ENCODE measurements around the gene OPALIN.
A peak's percentile ranks its signal among the peaks of the same experiment; 100 is the strongest.

The OPALIN gene

GRCh38 chr10:96339956-96340904 lies 18.6 kb downstream of the OPALIN start:
- no peak overlapping the region for H3K27ac ChIP-seq (ENCODE audit: low read depth, low read length)
- H2BK15ac ChIP-seq (replicated peaks; ENCODE audit: low read depth): no peak overlapping the region
- no peak overlapping the region for H3K56ac ChIP-seq (ENCODE audit: low read length)
- H3K36me3 ChIP-seq (ENCODE audit: control insufficient read depth, insufficient read depth, low read length): no peaks in the 10 kb centered on the region
- H3K4me3 ChIP-seq (ENCODE audit: low read length): no peak overlapping the region
- H3K4me2 ChIP-seq (ENCODE audit: low read length): no peak overlapping the region
- no peak overlapping the region for H2AK5ac ChIP-seq (ENCODE audit: low read length)
- H3K4ac ChIP-seq (ENCODE audit: low read depth, low read length): no peak overlapping the region
- peaks cover 4% of the 10 kb centered on the region for H3K4me1 ChIP-seq (ENCODE audit: control insufficient read depth, low read depth, low read length)
- no peak overlapping the region for H2BK5ac ChIP-seq (ENCODE audit: low read length)
- no peaks in the 10 kb centered on the region for H3K79me1 ChIP-seq (ENCODE audit: low read length)
- H3K79me2 ChIP-seq (ENCODE audit: control insufficient read depth, insufficient read depth, low read length): no peaks in the 10 kb centered on the region
- WGBS (ENCODE audit: extremely low coverage, insufficient coverage, low lambda C conversion rate): 100% methylated on average over 1 of the region's 7 CpGs
- H2BK120ac ChIP-seq (ENCODE audit: low read depth, low read length): no peak overlapping the region
- no peak overlapping the region for H3K9ac ChIP-seq (ENCODE audit: low read length)
- no peak overlapping the region for H4K8ac ChIP-seq (ENCODE audit: low read depth, low read length)
- H3K18ac ChIP-seq (ENCODE audit: low read length): no peak overlapping the region
- peak; percentile 84 for DNase-seq
- no peak overlapping the region for H4K5ac ChIP-seq (ENCODE audit: low read length)
- H3K27me3 ChIP-seq (ENCODE audit: insufficient read depth, low read length, poor library complexity): no peaks in the 10 kb centered on the region
- no peak overlapping the region for H3K23ac ChIP-seq (ENCODE audit: low read length)

- Histone ChIP-seq H3K23ac (ENCODE audit: low read length) (no peak overlapping the region), H2BK15ac (replicated peaks; ENCODE audit: low read depth) (no peak overlapping the region), H2AK5ac (ENCODE audit: low read length) (no peak overlapping the region), H3K79me1 (ENCODE audit: low read length) (no peaks in the 10 kb centered on the region), H3K36me3 (ENCODE audit: control insufficient read depth, insufficient read depth, low read length) (no peaks in the 10 kb centered on the region), H4K8ac (ENCODE audit: low read depth, low read length) (no peak overlapping the region), H3K4me1 (ENCODE audit: control insufficient read depth, low read depth, low read length) (peaks cover 3% of the 10 kb centered on the region), H3K27ac (ENCODE audit: low read depth, low read length) (no peak overlapping the region), H3K27me3 (ENCODE audit: insufficient read depth, low read length, poor library complexity) (no peaks in the 10 kb centered on the region), H3K4ac (ENCODE audit: low read depth, low read length) (no peak overlapping the region), H3K18ac (ENCODE audit: low read length) (no peak overlapping the region), H3K9ac (ENCODE audit: low read length) (no peak overlapping the region), H2BK120ac (ENCODE audit: low read depth, low read length) (no peak overlapping the region), H3K79me2 (ENCODE audit: control insufficient read depth, insufficient read depth, low read length) (no peaks in the 10 kb centered on the region), H3K56ac (ENCODE audit: low read length) (no peak overlapping the region), H4K5ac (ENCODE audit: low read length) (no peak overlapping the region), H3K4me2 (ENCODE audit: low read length) (no peak overlapping the region), H3K4me3 (ENCODE audit: low read length) (no peak overlapping the region), H2BK5ac (ENCODE audit: low read length) (no peak overlapping the region)
- no peak for DNase-seq
- no CpG with 5 or more reads among the region's 4 CpGs for WGBS (ENCODE audit: extremely low coverage, insufficient coverage, low lambda C conversion rate)
Observed at GRCh38 chr10:96339383-96339782, 19.4 kb downstream of the OPALIN start.

GRCh38 chr10:96338279-96338925 lies 20.4 kb downstream of the OPALIN start:
- Histone ChIP-seq H3K9ac (ENCODE audit: low read length) (no peak overlapping the region), H3K4me1 (ENCODE audit: control insufficient read depth, low read depth, low read length) (peaks cover 3% of the 10 kb centered on the region), H4K5ac (ENCODE audit: low read length) (no peak overlapping the region), H2AK5ac (ENCODE audit: low read length) (no peak overlapping the region), H3K56ac (ENCODE audit: low read length) (no peak overlapping the region), H3K27ac (ENCODE audit: low read depth, low read length) (no peak overlapping the region), H3K27me3 (ENCODE audit: insufficient read depth, low read length, poor library complexity) (no peaks in the 10 kb centered on the region), H3K4me2 (ENCODE audit: low read length) (no peak overlapping the region), H3K36me3 (ENCODE audit: control insufficient read depth, insufficient read depth, low read length) (no peaks in the 10 kb centered on the region), H3K4ac (ENCODE audit: low read depth, low read length) (no peak overlapping the region), H2BK5ac (ENCODE audit: low read length) (no peak overlapping the region), H3K79me1 (ENCODE audit: low read length) (no peaks in the 10 kb centered on the region), H2BK15ac (replicated peaks; ENCODE audit: low read depth) (no peak overlapping the region), H3K79me2 (ENCODE audit: control insufficient read depth, insufficient read depth, low read length) (no peaks in the 10 kb centered on the region), H2BK120ac (ENCODE audit: low read depth, low read length) (no peak overlapping the region), H4K8ac (ENCODE audit: low read depth, low read length) (no peak overlapping the region), H3K23ac (ENCODE audit: low read length) (no peak overlapping the region), H3K4me3 (ENCODE audit: low read length) (no peak overlapping the region), H3K18ac (ENCODE audit: low read length) (no peak overlapping the region)
- no CpG with 5 or more reads among the region's 5 CpGs for WGBS (ENCODE audit: extremely low coverage, insufficient coverage, low lambda C conversion rate)
- no peak for DNase-seq

- H3K9ac ChIP-seq (ENCODE audit: low read length): no peak overlapping the region
- no CpG with 5 or more reads among the region's 2 CpGs for WGBS (ENCODE audit: extremely low coverage, insufficient coverage, low lambda C conversion rate)
- H4K8ac ChIP-seq (ENCODE audit: low read depth, low read length): no peak overlapping the region
- no peaks in the 10 kb centered on the region for H3K36me3 ChIP-seq (ENCODE audit: control insufficient read depth, insufficient read depth, low read length)
- no peak overlapping the region for H3K18ac ChIP-seq (ENCODE audit: low read length)
- H3K4ac ChIP-seq (ENCODE audit: low read depth, low read length): no peak overlapping the region
- no peaks in the 10 kb centered on the region for H3K79me2 ChIP-seq (ENCODE audit: control insufficient read depth, insufficient read depth, low read length)
- H2BK120ac ChIP-seq (ENCODE audit: low read depth, low read length): no peak overlapping the region
- no peak overlapping the region for H3K27ac ChIP-seq (ENCODE audit: low read depth, low read length)
- no peak overlapping the region for H3K56ac ChIP-seq (ENCODE audit: low read length)
- peak; percentile 26 for DNase-seq
- no peak overlapping the region for H4K5ac ChIP-seq (ENCODE audit: low read length)
- no peak overlapping the region for H3K23ac ChIP-seq (ENCODE audit: low read length)
- no peak overlapping the region for H3K4me3 ChIP-seq (ENCODE audit: low read length)
- peaks cover 3% of the 10 kb centered on the region for H3K4me1 ChIP-seq (ENCODE audit: control insufficient read depth, low read depth, low read length)
- no peak overlapping the region for H2AK5ac ChIP-seq (ENCODE audit: low read length)
- H3K27me3 ChIP-seq (ENCODE audit: insufficient read depth, low read length, poor library complexity): no peaks in the 10 kb centered on the region
- H3K79me1 ChIP-seq (ENCODE audit: low read length): no peaks in the 10 kb centered on the region
- no peak overlapping the region for H3K4me2 ChIP-seq (ENCODE audit: low read length)
- H2BK5ac ChIP-seq (ENCODE audit: low read length): no peak overlapping the region
- no peak overlapping the region for H2BK15ac ChIP-seq (replicated peaks; ENCODE audit: low read depth)
Observed at GRCh38 chr10:96337106-96337505, 21.7 kb downstream of the OPALIN start.

- no peaks in the 10 kb centered on the region for H3K4me1 ChIP-seq (ENCODE audit: control insufficient read depth, low read depth, low read length)
- no peak overlapping the region for H3K56ac ChIP-seq (ENCODE audit: low read length)
- no peak overlapping the region for H3K27ac ChIP-seq (ENCODE audit: low read depth, low read length)
- no peaks in the 10 kb centered on the region for H3K27me3 ChIP-seq (ENCODE audit: insufficient read depth, low read length, poor library complexity)
- no peak overlapping the region for H3K23ac ChIP-seq (ENCODE audit: low read length)
- H3K4ac ChIP-seq (ENCODE audit: low read depth, low read length): no peak overlapping the region
- H3K9ac ChIP-seq (ENCODE audit: low read length): no peak overlapping the region
- H2BK15ac ChIP-seq (replicated peaks; ENCODE audit: low read depth): no peak overlapping the region
- H4K5ac ChIP-seq (ENCODE audit: low read length): no peak overlapping the region
- H3K4me2 ChIP-seq (ENCODE audit: low read length): no peak overlapping the region
- H2BK120ac ChIP-seq (ENCODE audit: low read depth, low read length): no peak overlapping the region
- H3K79me1 ChIP-seq (ENCODE audit: low read length): no peaks in the 10 kb centered on the region
- no peaks in the 10 kb centered on the region for H3K79me2 ChIP-seq (ENCODE audit: control insufficient read depth, insufficient read depth, low read length)
- no peak overlapping the region for H2BK5ac ChIP-seq (ENCODE audit: low read length)
- H3K36me3 ChIP-seq (ENCODE audit: control insufficient read depth, insufficient read depth, low read length): no peaks in the 10 kb centered on the region
- H2AK5ac ChIP-seq (ENCODE audit: low read length): no peak overlapping the region
- DNase-seq: peak; percentile 67
- H3K4me3 ChIP-seq (ENCODE audit: low read length): no peak overlapping the region
- H3K18ac ChIP-seq (ENCODE audit: low read length): no peak overlapping the region
- WGBS (ENCODE audit: extremely low coverage, insufficient coverage, low lambda C conversion rate): no CpG with 5 or more reads among the region's 5 CpGs
- H4K8ac ChIP-seq (ENCODE audit: low read depth, low read length): no peak overlapping the region
Observed at GRCh38 chr10:96334616-96335526, 23.9 kb downstream of the OPALIN start.
